C4-2B (cell line): ENCODE data around the gene MAGEC3.

Experiments
- H3K27ac ChIP-seq: fragments of 450-650 bp; 2 replicates; pipeline ENCODE4 v1.5.1; 2017
- ZFX ChIP-seq: fragments of 450-650 bp; IDR thresholded peaks from 2 replicates; pipeline ENCODE4 v1.6.1; 2017
- TF ChIP-seq, protein P1 (sequence below): fragments of 450-650 bp; conservative IDR thresholded peaks from 2 replicates; pipeline ENCODE4 v1.5.1; 2017; ENCODE audit warnings: mild to moderate bottlenecking

MAGEC3 gene

DNA sequence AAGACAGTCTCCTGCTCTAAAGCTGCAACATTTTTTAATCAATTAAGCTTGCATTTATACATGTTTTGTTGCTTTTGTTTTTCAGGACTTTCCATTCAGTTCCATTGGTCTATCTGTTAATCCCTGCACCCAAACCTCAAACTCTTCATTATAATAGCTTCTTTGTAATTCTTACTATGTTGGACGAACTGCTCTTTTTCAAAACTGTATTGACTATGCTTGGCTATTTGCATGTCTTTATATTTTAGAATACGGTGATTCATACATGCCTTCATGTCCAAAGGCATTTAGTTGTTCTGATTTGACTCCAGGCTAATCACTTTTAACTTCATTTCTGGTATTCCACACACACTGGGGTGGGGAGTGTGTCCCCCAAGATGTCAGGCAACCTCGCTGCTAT, 79.7 kb downstream of the MAGEC3 start:
- H3K27ac ChIP-seq, result no peak overlapping the region
- no peak for TF ChIP-seq ZFX
- TF ChIP-seq, protein P1, sequence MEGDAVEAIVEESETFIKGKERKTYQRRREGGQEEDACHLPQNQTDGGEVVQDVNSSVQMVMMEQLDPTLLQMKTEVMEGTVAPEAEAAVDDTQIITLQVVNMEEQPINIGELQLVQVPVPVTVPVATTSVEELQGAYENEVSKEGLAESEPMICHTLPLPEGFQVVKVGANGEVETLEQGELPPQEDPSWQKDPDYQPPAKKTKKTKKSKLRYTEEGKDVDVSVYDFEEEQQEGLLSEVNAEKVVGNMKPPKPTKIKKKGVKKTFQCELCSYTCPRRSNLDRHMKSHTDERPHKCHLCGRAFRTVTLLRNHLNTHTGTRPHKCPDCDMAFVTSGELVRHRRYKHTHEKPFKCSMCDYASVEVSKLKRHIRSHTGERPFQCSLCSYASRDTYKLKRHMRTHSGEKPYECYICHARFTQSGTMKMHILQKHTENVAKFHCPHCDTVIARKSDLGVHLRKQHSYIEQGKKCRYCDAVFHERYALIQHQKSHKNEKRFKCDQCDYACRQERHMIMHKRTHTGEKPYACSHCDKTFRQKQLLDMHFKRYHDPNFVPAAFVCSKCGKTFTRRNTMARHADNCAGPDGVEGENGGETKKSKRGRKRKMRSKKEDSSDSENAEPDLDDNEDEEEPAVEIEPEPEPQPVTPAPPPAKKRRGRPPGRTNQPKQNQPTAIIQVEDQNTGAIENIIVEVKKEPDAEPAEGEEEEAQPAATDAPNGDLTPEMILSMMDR, result no peak

DNA sequence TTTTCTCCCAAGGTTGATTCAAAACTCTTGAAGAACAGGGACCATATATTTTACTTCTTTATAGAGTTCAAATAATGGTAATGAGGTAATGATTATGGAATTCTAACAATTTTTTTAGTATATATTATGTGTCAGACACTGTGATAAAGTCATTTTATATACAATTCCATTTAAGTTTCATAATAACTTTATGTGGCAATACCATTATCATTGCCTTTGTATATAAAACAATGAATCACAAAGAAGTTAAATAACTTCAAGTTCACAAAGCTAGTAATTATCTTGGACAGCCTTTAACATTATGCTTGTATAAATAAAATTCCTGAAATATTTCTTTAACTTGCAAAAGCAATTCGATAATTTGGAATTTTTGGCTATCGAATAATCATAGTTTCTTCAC, 86.2 kb downstream of the MAGEC3 start:
- no peak for TF ChIP-seq ZFX
- TF ChIP-seq, protein P1, result no peak

DNA sequence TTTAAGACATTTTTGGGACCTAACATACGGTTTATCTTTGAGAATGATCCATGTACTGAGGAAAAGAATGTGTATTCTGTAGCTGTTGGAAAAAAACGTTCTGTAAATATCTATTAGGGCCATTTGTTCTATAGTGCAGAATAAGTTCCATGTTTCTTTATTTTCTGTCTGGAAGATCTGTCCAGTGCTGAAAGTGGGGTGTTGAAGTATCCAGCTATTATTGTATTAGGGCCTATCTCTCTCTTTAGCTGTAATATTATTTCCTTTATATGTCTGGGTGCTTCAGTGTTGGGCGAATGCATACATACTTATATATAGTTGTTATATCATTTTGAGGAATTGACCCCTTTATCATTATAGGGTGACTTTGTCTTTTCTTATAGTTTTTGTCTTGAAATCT, 90.3 kb downstream of the MAGEC3 start:
- no peak for TF ChIP-seq ZFX
- TF ChIP-seq, protein P1, result no peak
- H3K27ac ChIP-seq, result no peak overlapping the region

More for the DNA sequence above, 86.2 kb downstream of the MAGEC3 start:
- no peak overlapping the region for H3K27ac ChIP-seq

DNA sequence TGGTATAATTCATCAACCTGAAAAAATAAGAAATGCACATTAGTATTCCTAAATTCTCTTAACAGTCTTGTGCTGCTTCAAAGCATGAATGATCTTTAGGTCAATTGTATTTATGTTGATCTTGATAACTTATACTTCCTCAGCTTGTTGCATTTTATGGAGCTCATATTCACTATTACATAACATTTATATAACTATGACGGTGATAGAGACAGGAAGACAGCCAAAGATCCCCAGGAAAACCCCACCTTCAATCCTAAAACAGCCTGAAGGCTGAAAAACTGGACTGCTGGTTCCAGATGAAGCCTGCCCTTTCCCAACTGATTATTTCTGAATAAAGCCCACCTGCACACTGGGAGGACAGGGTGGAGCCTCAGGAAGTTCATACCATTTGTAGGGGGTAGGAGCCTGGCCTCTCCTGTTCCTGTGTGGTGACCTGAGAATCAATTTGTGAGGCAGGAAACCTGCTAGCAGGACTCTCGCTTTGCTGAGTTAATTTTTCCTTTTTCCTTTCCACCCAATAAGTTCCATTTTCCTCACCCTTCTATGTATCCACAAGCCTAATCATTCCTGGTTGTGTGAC, 96.0 kb downstream of the MAGEC3 start:
- TF ChIP-seq ZFX, result no peak
- TF ChIP-seq, protein P1, result no peak
- H3K27ac ChIP-seq, result no peak overlapping the region

DNA sequence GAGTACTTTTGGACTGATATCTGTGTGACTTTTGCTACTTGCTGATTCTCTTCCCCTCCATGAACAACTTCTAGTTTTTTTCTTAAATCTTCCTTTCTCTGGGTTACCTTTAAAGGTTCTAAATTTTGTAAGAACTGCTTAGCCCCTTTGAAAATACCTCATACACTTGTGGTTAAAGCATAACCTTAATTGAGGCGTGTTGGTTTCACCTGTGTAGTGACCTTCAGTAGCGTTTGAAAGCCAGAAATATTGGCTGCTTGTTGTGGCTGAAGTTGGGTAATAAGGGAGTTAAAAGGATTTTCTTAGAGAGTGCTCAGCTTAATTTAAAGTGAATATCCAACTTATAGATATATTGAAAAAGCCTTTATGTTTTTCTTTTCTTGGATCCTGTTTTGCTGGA, 97.5 kb downstream of the MAGEC3 start:
- H3K27ac ChIP-seq, result no peak overlapping the region
- no peak for TF ChIP-seq ZFX
- TF ChIP-seq, protein P1, result no peak

DNA sequence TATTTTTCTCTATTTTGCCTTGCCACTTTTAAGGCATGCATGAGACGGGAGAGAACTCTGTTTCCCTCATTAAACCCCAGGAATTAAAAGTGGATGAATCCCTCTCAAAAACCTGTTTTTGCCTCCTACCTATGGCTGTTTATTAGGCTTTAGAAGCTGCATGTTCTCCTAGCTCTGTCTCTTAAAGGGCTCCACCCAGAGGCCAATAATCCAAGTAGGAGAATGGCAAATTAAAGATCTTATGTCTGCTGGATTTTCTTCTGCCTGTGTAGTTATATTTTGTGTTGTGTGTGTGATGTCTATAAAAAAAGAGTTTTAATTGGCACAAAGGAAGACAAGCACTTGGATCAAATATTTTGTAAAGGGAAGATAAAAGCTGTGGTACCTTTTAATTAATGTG, 98.0 kb downstream of the MAGEC3 start:
- TF ChIP-seq ZFX, result no peak
- TF ChIP-seq, protein P1, result peak; percentile 57
- H3K27ac ChIP-seq, result no peak overlapping the region

DNA sequence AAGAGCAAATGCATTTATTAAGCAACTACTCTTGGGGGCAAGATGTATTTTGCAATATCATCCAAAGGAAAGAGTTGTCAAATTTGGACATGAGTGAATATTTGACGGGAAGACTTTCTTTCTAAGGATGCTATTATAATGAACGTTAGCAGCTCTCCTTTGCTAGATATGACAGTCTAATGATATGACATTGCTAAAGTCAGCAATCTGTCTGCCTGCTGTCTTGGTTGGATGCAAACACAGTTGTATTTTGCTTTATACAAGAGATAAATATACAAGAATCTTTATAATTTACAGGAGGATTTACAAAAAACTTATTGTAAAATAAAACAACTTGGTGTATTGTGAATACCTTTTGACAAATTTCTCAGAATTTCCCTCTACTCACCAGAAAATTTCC, 103.1 kb downstream of the MAGEC3 start:
- TF ChIP-seq, protein P1, result no peak
- no peak for TF ChIP-seq ZFX

More for the DNA sequence above, 103.1 kb downstream of the MAGEC3 start:
- no peak overlapping the region for H3K27ac ChIP-seq
